HG03520 (cell line): ENCODE measurements around the gene NEBL.

ENCODE experiments used
- ATAC-seq: cut with Tn5 transposase; IDR thresholded peaks from one replicate; pipeline ENCODE4 v1.9.1; 2021; ENCODE audit warnings: mild to moderate bottlenecking, moderate library complexity; ENCODE audit not compliant: unreplicated experiment

The NEBL gene

GRCh38 chr10:20870834-20871233, 26.3 kb downstream of the NEBL start:
- ATAC-seq, result no peak

GRCh38 chr10:20863008-20863407, 34.1 kb downstream of the NEBL start:
- ATAC-seq, result no peak

- ATAC-seq, result no peak
Measured at GRCh38 chr10:20858292-20859124, 38.6 kb downstream of the NEBL start.

- ATAC-seq, result no peak
Measured at GRCh38 chr10:20856484-20856883, 40.6 kb downstream of the NEBL start.

- ATAC-seq, result no peak
Measured at GRCh38 chr10:20855398-20856038, 41.6 kb downstream of the NEBL start.

- ATAC-seq, result no peak
Measured at GRCh38 chr10:20853276-20853675, 43.8 kb downstream of the NEBL start.

- no peak for ATAC-seq
Measured at GRCh38 chr10:20852303-20852702, 44.8 kb downstream of the NEBL start.

- no peak for ATAC-seq
Measured at GRCh38 chr10:20847512-20847911, 49.6 kb downstream of the NEBL start.

GRCh38 chr10:20846263-20846662, 50.8 kb downstream of the NEBL start:
- ATAC-seq, result no peak

- no peak for ATAC-seq
Measured at GRCh38 chr10:20841419-20841818, 55.7 kb downstream of the NEBL start.

- ATAC-seq, result no peak
Measured at GRCh38 chr10:20839910-20840309, 57.2 kb downstream of the NEBL start.

- ATAC-seq, result no peak
Measured at GRCh38 chr10:20839141-20839540, 58.0 kb downstream of the NEBL start.

GRCh38 chr10:20836401-20836800, 60.7 kb downstream of the NEBL start:
- no peak for ATAC-seq

GRCh38 chr10:20835335-20835734, 61.8 kb downstream of the NEBL start:
- ATAC-seq, result no peak

GRCh38 chr10:20834825-20835224, 62.3 kb downstream of the NEBL start:
- no peak for ATAC-seq

GRCh38 chr10:20822825-20823224, 74.3 kb downstream of the NEBL start:
- ATAC-seq, result no peak

- no peak for ATAC-seq
Measured at GRCh38 chr10:20817646-20818045, 79.5 kb downstream of the NEBL start.

GRCh38 chr10:20817116-20817515, 80.0 kb downstream of the NEBL start:
- no peak for ATAC-seq

- ATAC-seq, result no peak
Measured at GRCh38 chr10:20814116-20814515, 83.0 kb downstream of the NEBL start.

- no peak for ATAC-seq
Measured at GRCh38 chr10:20811131-20811530, 86.0 kb downstream of the NEBL start.

- no peak for ATAC-seq
Measured at GRCh38 chr10:20809631-20810030, 87.5 kb downstream of the NEBL start.

- no peak for ATAC-seq
Measured at GRCh38 chr10:20806487-20806886, 90.6 kb downstream of the NEBL start.
